IMR-90 (cell line): Measurements from ENCODE around the gene SLF1.

Experiments used
- BHLHE40 ChIP-seq: fragments of 150-350 bp; IDR thresholded peaks from 2 replicates; pipeline ENCODE4 v1.6.1; 2016; ENCODE audit warnings: mild to moderate bottlenecking, low read depth, low read length
- CTCF ChIP-seq: conservative IDR thresholded peaks from 2 replicates; pipeline ENCODE4 v1.5.1; 2012; ENCODE audit warnings: mild to moderate bottlenecking, low read depth, low read length, improper control_type of control experiment
- MAFK ChIP-seq: IDR thresholded peaks from 2 replicates; pipeline ENCODE4 v1.6.1; 2012; ENCODE audit warnings: low read depth, low read length, improper control_type of control experiment
- MAZ ChIP-seq: IDR thresholded peaks from 2 replicates; pipeline ENCODE4 v1.6.1; 2012; ENCODE audit warnings: low read depth, mild to moderate bottlenecking, low read length, improper control_type of control experiment, moderate library complexity, borderline replicate concordance
- MXI1 ChIP-seq: IDR thresholded peaks from 2 replicates; pipeline ENCODE4 v1.6.1; 2012; ENCODE audit warnings: low read depth, mild to moderate bottlenecking, low read length, moderate library complexity, borderline replicate concordance
- POLR2A ChIP-seq: IDR thresholded peaks from 2 replicates; pipeline ENCODE4 v1.6.1; 2012; ENCODE audit warnings: mild to moderate bottlenecking, low read depth, low read length
- SMC3 ChIP-seq: fragments of 150-350 bp; IDR thresholded peaks from 2 replicates; pipeline ENCODE4 v1.6.1; 2016; ENCODE audit warnings: low read depth, mild to moderate bottlenecking, antibody characterized with exemption, low read length, moderate library complexity

- TF ChIP-seq CTCF: no peak
- TF ChIP-seq MXI1: no peak
- TF ChIP-seq MAZ: no peak
- TF ChIP-seq POLR2A: no peak
- TF ChIP-seq MAFK: no peak
- no peak for TF ChIP-seq SMC3
- TF ChIP-seq BHLHE40: no peak
These were observed 73.5 kb downstream of the SLF1 start for GRCh38 chr5:94691949-94692348.
